IPS-15b (cell line): Measurements from ENCODE around the gene SYNM.

ENCODE experiments used
- H3K27me3 ChIP-seq: one replicate; pipeline ENCODE4 v1.6.1; 2013; ENCODE audit warnings: low read length; ENCODE audit not compliant: control insufficient read depth, insufficient read depth
- H3K36me3 ChIP-seq: one replicate; pipeline ENCODE4 v1.6.1; 2013; ENCODE audit warnings: low read length; ENCODE audit not compliant: control insufficient read depth, insufficient read depth
- H3K4me1 ChIP-seq: one replicate; pipeline ENCODE4 v1.6.1; 2013; ENCODE audit warnings: mild to moderate bottlenecking, low read length; ENCODE audit not compliant: control insufficient read depth, insufficient read depth
- H3K4me3 ChIP-seq: one replicate; pipeline ENCODE4 v1.5.1; 2013; ENCODE audit warnings: low read depth, low read length
- H3K9ac ChIP-seq: one replicate; pipeline ENCODE4 v1.6.1; 2013; ENCODE audit warnings: low read depth, mild to moderate bottlenecking, low read length
- H3K9me3 ChIP-seq: one replicate; pipeline ENCODE4 v1.6.1; 2013; ENCODE audit warnings: mild to moderate bottlenecking, low read length; ENCODE audit not compliant: control insufficient read depth, insufficient read depth

Gene SYNM

DNA sequence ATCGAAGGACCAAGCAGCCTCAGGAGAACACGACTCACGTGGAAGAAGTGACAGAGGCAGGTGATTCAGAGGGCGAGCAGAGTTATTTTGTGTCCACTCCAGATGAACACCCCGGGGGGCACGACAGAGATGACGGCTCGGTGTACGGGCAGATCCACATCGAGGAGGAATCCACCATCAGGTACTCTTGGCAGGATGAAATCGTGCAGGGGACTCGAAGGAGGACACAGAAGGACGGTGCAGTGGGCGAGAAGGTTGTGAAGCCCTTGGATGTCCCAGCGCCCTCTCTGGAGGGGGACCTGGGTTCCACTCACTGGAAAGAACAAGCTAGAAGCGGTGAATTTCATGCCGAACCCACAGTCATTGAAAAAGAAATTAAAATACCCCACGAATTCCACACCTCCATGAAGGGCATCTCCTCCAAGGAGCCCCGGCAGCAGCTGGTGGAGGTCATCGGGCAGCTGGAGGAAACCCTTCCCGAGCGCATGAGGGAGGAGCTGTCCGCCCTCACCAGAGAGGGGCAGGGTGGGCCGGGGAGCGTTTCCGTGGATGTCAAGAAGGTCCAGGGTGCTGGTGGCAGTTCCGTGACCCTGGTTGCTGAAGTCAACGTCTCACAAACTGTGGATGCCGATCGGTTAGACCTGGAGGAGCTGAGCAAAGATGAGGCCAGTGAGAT is 26.0 kb downstream of the SYNM start:
- Histone ChIP-seq H3K4me3 (no peak overlapping the region), H3K9me3 (no peaks in the 10 kb centered on the region), H3K27me3 (no peaks in the 10 kb centered on the region), H3K36me3 (no peaks in the 10 kb centered on the region), H3K9ac (no peak overlapping the region), H3K4me1 (no peaks in the 10 kb centered on the region)

GRCh38 chr15:99131441-99132023 is 26.7 kb downstream of the SYNM start:
- Histone ChIP-seq H3K36me3 (no peaks in the 10 kb centered on the region), H3K9ac (no peak overlapping the region), H3K4me1 (no peaks in the 10 kb centered on the region), H3K27me3 (no peaks in the 10 kb centered on the region), H3K4me3 (no peak overlapping the region), H3K9me3 (no peaks in the 10 kb centered on the region)

DNA sequence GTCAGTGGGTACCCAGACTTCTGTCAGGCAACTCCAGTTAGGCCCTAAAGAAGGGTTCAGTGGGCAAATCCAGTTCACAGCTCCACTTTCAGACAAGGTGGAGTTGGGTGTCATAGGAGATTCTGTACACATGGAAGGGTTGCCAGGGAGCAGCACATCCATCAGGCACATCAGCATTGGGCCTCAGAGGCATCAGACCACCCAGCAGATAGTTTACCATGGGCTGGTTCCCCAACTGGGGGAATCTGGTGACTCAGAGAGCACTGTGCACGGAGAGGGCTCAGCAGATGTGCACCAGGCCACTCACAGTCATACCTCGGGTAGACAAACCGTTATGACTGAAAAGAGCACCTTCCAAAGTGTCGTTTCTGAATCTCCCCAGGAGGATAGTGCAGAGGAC is 27.2 kb downstream of the SYNM start:
- Histone ChIP-seq H3K36me3 (no peaks in the 10 kb centered on the region), H3K4me1 (no peaks in the 10 kb centered on the region), H3K9ac (no peak overlapping the region), H3K4me3 (no peak overlapping the region), H3K9me3 (no peaks in the 10 kb centered on the region), H3K27me3 (no peaks in the 10 kb centered on the region)

DNA sequence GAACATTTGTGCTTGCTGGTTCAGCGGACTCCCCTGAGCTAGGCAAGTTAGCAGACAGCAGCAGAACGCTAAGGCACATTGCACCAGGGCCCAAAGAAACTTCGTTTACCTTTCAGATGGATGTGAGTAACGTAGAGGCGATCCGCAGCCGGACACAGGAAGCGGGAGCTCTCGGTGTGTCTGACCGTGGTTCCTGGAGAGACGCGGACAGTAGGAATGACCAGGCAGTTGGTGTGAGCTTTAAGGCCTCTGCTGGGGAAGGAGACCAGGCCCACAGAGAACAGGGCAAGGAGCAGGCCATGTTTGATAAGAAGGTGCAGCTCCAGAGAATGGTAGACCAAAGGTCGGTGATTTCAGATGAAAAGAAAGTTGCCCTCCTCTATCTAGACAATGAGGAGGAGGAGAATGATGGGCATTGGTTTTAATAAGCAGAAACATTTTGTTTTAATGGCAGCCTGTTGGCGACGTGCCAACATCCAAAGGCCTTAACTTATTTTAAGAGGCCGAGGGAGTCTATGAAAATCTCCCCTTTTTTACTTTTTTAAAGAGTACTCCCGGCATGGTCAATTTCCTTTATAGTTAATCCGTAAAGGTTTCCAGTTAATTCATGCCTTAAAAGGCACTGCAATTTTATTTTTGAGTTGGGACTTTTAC is 27.9 kb downstream of the SYNM start:
- Histone ChIP-seq H3K9me3 (no peaks in the 10 kb centered on the region), H3K4me1 (no peaks in the 10 kb centered on the region), H3K27me3 (no peaks in the 10 kb centered on the region), H3K9ac (no peak overlapping the region), H3K4me3 (no peak overlapping the region), H3K36me3 (no peaks in the 10 kb centered on the region)

DNA sequence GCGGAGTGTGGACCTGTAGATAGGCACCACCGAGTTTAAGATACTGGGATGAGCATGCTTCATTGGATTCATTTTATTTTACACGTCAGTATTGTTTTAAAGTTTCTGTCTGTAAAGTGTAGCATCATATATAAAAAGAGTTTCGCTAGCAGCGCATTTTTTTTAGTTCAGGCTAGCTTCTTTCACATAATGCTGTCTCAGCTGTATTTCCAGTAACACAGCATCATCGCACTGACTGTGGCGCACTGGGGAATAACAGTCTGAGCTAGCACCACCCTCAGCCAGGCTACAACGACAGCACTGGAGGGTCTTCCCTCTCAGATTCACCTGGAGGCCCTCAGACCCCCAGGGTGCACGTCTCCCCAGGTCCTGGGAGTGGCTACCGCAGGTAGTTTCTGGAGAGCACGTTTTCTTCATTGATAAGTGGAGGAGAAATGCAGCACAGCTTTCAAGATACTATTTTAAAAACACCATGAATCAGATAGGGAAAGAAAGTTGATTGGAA is 29.5 kb downstream of the SYNM start:
- Histone ChIP-seq H3K36me3 (no peaks in the 10 kb centered on the region), H3K4me1 (peaks cover 4% of the 10 kb centered on the region), H3K9me3 (no peaks in the 10 kb centered on the region), H3K27me3 (no peaks in the 10 kb centered on the region), H3K4me3 (no peak overlapping the region), H3K9ac (no peak overlapping the region)

- peaks cover 5% of the 10 kb centered on the region for H3K4me1 ChIP-seq
- H3K4me3 ChIP-seq, result no peak overlapping the region
Measured at GRCh38 chr15:99135194-99135593, 30.3 kb downstream of the SYNM start.

DNA sequence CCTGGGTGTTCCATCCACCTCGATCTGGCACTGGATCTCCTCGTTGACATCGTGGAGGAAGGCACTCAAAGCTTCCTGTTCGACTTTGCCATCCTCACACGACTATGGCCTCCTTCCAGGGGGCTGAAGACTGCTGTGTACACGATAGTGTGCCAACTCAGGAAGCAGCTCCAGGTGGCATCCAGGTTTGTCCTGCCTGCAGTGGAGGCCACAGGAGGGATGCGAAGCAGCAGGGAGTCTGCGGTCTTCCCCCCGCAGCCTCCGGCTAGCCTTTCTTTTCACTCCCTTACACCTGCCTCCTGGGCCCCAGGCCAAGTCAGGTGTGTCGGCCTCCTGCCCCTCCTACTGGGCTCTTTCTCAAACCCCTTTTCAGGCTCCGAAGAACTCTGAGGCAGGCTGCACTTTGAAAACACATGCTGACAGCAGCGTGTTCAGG is 32.2 kb downstream of the SYNM start:
- Histone ChIP-seq H3K9ac (no peak overlapping the region), H3K9me3 (no peaks in the 10 kb centered on the region), H3K4me3 (no peak overlapping the region), H3K27me3 (no peaks in the 10 kb centered on the region), H3K36me3 (no peaks in the 10 kb centered on the region), H3K4me1 (peaks cover 7% of the 10 kb centered on the region)

More at GRCh38 chr15:99135194-99135593, 30.3 kb downstream of the SYNM start:
- no peaks in the 10 kb centered on the region for H3K36me3 ChIP-seq
- no peaks in the 10 kb centered on the region for H3K9me3 ChIP-seq
- H3K27me3 ChIP-seq, result no peaks in the 10 kb centered on the region
- no peak overlapping the region for H3K9ac ChIP-seq

DNA sequence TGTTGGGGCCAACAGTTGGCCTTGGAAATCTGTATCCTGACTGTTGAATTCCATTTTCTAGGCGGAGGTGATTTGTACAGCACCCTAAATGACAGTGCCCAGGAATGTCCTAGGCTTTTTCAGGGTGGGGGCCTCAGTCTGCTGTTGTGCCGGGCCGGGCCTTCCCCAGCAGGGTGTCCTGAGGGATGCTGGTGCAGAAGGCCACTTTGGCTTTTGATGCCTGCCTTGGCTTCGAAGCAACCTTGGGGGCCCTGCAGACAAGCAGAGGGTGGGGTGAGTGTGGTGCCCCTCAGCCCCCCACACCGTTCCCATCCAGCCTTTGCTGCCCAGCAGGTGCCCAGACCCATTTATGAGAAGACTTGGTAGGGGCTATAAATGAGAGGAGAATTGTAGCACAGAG is 33.0 kb downstream of the SYNM start:
- Histone ChIP-seq H3K9me3 (no peaks in the 10 kb centered on the region), H3K27me3 (no peaks in the 10 kb centered on the region), H3K4me3 (no peak overlapping the region), H3K9ac (no peak overlapping the region), H3K4me1 (peaks cover 15% of the 10 kb centered on the region), H3K36me3 (no peaks in the 10 kb centered on the region)

DNA sequence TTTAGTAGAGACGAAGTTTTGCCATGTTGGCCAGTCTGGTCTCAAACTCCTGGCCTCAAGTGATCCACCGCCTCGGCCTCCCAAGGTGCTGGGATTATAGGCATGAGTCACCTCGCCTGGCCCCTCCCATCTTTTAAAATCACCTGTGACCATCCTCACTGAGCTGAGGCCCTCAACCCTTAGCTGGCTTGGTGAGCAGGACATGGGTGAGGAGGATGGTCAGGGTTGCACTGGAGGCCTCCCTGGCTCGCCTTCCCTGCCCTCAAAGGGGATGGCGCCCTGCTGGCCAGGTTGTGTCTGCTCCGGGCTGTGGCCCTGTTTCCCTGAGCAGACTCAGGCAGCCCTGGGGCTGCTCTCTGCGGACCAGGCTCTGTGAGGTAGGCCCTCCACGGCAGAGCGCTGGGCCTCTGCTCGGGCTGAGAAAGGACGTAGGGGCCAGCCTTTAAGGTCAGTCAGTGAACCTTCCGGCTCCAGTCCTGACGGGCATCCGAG is 33.7 kb downstream of the SYNM start:
- Histone ChIP-seq H3K4me1 (peaks cover 18% of the 10 kb centered on the region), H3K9me3 (no peaks in the 10 kb centered on the region), H3K36me3 (no peaks in the 10 kb centered on the region)

DNA sequence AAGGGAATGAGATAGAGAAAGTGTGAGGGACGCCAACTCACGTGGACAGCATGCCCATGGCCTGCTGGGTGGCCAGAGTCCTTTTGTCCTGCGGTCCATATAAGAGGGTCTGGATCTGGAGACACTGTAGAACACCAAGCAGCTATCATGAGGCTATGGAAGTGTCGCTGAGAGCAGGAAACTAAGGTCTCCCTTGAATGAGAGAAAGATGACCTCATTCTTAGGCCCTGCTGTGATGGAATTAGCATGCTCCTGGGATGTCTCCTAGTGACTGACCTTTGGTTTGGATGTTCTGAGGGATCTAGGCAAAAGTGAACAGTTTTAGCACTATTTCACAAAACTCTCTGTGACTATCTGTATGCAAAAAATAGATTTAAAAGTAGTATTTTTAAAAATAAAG is 34.4 kb downstream of the SYNM start:
- Histone ChIP-seq H3K27me3 (no peaks in the 10 kb centered on the region), H3K4me1 (peaks cover 18% of the 10 kb centered on the region), H3K4me3 (no peak overlapping the region), H3K9ac (no peak overlapping the region), H3K36me3 (no peaks in the 10 kb centered on the region), H3K9me3 (no peaks in the 10 kb centered on the region)

More for the DNA sequence above, 33.7 kb downstream of the SYNM start:
- Histone ChIP-seq H3K9ac (no peak overlapping the region), H3K4me3 (no peak overlapping the region), H3K27me3 (no peaks in the 10 kb centered on the region)

DNA sequence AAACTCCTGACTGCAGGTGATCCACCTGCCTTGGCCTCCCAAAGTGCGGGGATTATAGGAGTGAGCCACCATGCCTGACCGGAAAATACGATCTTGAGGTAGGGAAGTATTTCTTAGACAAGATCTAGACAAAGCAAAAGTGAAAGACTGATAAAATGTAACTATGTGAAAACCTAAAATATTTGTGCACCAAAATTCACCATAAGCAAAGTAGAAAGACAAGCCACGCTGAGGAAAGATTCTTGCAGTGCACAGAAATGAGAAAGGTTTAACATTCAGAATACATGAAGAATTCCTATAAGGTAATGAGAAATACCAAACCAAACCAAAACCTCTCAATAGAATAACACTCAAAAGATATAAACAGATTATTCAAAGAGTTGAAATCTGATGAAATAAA is 35.7 kb downstream of the SYNM start:
- no peaks in the 10 kb centered on the region for H3K36me3 ChIP-seq
- no peaks in the 10 kb centered on the region for H3K9me3 ChIP-seq
- no peak overlapping the region for H3K9ac ChIP-seq
- no peak overlapping the region for H3K4me3 ChIP-seq
- H3K4me1 ChIP-seq, result peaks cover 18% of the 10 kb centered on the region
- H3K27me3 ChIP-seq, result no peaks in the 10 kb centered on the region

DNA sequence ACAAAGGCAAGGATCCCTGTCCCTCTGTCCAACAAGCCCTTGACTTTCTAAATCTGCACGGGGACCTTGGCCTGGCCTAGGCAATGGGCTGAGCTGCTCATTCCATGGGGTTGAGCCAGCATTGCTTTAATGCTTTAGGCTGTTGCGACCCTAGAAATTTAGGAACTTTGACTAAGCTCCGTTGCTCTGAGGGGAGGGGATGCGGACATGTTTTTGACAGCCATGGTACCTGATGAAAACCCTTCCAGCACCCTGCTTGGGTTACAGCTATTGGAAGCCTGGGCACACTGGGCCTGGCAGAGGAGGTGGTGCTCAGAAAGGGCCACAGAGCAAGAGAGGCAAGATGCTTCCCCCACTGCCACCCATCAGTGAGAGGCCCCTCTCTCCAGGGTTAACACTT is 37.1 kb downstream of the SYNM start:
- Histone ChIP-seq H3K36me3 (peaks cover 2% of the 10 kb centered on the region), H3K9me3 (no peaks in the 10 kb centered on the region), H3K4me1 (peaks cover 18% of the 10 kb centered on the region), H3K27me3 (no peaks in the 10 kb centered on the region), H3K4me3 (no peak overlapping the region), H3K9ac (no peak overlapping the region)
